Pons (tissue), 1 donor: ENCODE results near the gene GHRHR.

ENCODE experiments used
- DNase-seq: peaks from one replicate; pipeline ENCODE4 v3.0.0-alpha.2; 2016; ENCODE audit warnings: low spot score

GHRHR gene

DNA sequence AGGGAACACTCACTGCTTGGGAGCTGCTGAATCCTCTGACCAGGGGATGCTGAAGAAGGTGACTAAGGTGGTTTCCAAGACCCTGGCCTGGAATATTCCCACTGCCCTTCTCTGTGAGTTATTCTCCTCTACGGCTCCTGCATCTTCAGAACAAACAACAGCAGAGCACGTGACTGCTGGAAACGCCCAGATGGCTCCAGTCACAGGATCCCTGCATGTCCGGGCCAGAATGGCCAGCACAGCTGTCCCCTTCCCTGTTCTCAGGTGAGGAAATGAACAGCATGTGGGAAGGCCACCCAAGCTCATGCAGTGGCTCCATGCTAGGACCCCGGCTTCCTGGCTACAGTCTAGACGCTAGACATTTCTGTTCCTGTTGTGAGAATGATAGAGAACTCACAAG, 43.1 kb downstream of the GHRHR start:
- no peak for DNase-seq

- no peak for DNase-seq
These were observed 43.9 kb downstream of the GHRHR start for GRCh38 chr7:31007634-31008033.

DNA sequence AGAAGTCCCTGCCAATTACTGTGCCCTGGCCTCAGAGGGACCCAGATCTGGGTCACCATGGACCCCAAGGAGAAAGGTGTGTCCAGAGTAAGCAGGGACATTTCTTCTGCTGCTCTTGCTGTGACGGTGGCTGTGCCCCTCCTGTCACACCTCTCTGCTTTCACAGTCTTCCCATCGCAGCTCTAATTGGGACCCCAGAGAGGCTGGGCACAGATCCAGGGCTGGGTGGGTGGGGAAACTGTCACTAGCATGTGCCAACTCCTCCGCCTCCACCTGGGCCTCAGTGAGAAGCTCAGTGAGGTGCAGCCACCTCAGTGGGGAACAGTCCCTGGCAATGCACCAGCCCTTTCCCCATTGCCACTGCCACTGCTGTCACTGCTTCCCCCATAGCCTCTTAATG, 51.1 kb downstream of the GHRHR start:
- DNase-seq, result no peak

DNA sequence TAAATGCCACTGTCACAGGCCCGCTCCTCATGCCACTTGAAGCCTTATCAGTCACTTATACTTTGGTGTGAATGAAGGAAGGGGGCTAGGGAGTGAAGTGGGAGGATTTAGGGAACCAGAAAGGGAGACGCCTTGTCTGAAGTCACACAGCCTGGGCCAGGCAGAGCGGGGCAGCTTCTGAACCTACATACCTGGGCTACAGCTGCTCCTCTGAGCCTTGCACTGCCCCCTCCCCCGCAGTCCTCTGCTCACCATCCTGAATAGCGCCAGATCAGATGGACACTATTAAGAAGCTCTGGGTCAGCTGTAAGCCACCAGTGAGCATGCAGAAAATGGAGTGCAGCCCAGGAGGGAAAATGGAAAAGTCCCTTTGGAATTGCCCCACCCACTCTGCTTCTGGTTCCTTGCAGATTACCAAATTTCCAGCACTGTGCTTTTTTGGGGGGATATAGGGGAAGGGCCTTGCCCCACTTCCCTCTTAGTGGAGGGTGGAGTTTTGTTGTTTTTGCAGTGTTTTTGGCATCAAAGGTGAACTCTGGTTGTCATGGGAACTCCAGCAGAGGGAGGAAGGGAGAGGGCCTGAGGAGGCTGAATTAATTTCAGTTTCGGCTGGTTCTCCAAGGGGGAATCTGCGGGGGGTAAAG, 53.4 kb downstream of the GHRHR start:
- no peak for DNase-seq

DNA sequence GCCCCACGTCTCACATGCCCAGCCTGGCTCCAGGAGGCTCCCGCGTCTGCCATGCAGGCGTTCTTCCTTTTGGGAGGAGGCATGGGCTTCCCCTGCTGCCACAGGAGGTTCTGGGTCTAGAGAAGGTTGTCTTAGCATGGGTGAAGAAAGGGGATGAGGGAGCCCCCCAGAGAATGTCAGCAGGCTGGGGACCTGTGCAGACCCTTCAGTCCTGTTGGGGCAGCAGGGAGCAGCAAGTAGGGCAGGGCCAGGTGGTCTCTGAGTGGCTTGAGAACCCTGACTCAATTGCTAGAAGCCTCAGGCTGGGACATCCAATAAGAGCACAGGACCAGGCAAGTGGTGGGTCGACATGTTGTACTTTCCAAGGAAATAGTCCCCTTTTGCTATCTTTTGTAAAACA, 54.0 kb downstream of the GHRHR start:
- no peak for DNase-seq

DNA sequence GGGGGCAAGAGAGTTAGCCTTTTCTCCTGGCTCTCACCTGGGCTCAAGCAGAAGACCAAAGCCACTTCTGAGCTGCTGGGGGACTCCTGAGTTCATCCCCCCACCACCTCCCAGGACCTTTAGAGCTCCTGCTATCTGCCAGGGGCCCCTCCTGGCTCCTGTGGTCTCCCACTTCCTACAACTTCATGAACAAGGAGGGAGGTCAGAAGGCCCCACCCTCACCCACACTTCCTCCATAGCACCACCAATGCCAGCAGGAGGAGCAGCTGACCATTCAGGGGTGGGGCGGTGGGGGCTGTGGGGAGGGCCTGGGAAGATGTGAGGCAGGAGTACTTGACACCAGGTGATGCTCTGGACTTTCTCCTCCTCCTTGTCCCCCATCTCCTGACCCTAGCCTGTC, 55.8 kb downstream of the GHRHR start:
- no peak for DNase-seq

GRCh38 chr7:31020161-31020560, 56.4 kb downstream of the GHRHR start:
- DNase-seq, result no peak

DNA sequence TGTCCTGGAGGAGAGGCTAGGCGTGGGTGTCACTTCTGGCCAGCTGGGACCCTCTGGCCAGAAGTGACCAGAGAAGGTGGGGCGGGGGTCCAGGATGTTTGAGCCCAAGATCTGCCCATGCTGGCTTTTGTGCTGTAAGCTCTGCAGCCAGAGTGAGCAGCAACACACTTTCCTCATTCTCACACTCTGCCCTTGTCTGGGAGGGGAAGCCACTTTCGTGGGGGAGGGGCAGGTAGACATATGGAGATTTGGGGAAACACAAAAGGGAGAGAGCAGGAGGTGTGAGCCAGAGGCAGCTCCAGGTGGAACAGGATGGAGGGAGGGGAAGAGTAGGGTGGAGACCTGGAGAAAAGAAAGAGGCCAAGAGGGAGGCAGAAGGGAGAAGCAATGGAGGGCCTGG, 56.9 kb downstream of the GHRHR start:
- no peak for DNase-seq

GRCh38 chr7:31022117-31022516, 58.4 kb downstream of the GHRHR start:
- DNase-seq, result no peak

DNA sequence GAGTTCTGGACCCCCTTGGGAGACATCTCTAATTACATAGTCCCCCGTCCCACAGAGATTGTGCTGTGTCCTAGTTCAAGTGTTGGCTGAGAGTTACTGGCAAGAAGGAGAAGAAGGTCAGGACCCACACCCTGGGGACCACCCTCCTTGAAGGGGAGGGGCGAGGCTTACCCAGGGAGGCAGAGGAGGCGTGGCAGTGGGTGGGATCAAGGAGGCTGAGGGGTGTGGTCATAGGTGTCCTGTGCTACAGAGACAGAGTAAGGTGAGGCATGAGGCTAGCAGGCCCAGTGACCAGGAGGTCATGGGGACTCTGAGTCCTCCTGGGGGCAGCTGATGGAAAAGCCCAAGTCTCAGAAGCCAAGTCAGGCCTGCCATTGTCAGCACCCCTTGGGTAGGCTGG, 59.0 kb downstream of the GHRHR start:
- DNase-seq, result no peak

DNA sequence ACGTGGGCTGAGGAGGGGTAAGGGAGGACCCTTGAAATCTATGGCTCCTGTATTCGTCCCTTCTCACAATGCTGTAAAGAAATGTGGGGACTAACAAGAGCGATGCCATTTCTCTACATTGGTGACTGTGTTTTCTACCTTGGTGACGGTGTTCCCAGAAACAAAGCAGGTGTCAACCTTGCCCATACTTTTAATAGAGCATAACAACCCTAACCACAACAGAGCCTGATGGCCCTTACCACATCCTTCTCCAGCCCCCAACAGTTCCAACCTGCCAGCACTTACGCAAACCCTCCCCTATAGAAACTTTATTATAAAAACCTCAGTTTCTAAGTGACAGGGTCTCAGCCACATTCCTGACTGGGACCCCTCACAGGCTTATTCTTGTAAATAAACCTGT, 60.1 kb downstream of the GHRHR start:
- DNase-seq, result no peak

DNA sequence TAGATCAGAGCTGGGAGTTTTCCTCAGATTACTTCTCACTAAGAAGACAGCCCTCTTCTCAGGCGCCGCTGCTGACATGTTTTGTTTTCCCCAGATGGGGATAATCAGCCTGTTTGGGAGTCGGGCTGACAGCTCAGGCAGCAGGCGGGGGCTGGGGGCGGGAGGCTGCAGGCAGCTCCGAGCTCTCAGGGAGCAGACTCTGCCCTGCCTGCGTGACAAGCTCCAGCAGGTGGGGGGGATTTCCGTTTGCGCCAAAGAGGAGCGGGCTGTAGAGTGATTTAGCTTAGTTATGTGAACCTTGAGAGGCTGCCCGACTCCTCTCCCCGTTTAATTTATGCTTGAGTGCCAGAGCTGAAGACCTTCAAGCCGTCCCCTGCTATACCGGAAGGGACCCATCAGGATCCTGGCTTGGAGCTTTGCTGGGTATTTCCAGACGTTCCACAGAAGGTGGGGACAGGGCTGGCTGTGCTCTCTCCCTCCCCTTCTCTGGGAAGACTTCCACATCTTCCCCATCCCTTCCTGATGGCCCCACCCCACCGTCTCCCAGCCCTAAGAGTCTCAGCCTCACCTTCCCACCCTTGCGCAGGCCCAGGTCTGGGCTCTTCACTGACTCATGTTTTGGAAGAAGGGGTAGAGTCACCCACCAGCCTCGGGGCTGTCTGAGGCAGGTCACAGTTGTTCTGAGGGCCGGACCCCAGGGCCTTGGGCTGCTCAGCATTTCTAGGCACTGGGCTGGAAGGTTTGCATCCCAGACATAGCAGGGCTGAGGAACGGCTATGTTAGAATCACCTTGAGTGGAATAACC, 63.6 kb downstream of the GHRHR start:
- no peak for DNase-seq

GRCh38 chr7:31028006-31028405, 64.3 kb downstream of the GHRHR start:
- no peak for DNase-seq

DNA sequence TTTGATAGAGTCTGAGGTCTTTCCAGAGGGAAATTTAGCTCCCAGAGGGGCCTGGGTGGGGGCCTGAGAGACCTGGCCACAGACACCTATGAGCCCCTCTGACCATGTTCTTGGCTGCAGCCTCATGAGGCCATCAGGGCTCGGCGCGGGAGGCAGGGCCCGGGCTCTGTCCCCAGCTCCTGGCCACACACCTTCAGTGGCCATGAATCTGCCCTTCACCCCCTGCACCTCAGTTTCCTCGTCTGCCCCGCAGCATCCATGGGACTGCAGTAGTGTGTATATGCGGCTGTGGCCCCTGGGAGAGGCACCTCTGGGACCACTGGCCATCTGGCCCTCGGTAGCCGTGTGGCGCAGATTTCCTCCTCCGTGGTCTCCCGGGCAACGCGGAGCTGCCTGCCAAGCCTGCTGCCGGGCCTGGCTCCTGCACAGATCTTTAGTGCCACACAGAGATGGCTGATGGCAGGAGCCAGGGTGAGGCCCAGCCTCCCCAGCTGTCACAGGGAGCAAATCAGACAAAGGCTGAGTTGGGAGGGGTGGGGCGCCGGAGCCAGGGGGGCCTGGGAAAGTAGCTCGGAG, 64.8 kb downstream of the GHRHR start:
- peak; percentile 20 for DNase-seq
